B cell (primary cell): ENCODE measurements around the gene ACKR2. TPM values are rescaled to one million over a fixed set of nuclear protein-coding genes. Genes with fewer than 3 reads are reported as not detected.

ENCODE experiments used
- ATAC-seq: fragments of 200-7000 bp; cut with Tn5 transposase; one replicate; pipeline ENCODE4 v1.10.0; 2021; ENCODE audit warnings: low read depth, mild to moderate bottlenecking, moderate number of reproducible peaks, moderate library complexity
- CTCF ChIA-PET: fragments of 350-600 bp; sonication (Branson Sonifier 250); formaldehyde crosslinking; loops from one replicate; lab custom pipeline; 2021; ENCODE audit warnings: antibody characterized with exemption, inconsistent platforms; lab: Charles Lee
- POLR2A ChIA-PET: fragments of 350-600 bp; sonication (Branson Sonifier 250); formaldehyde crosslinking; loops from one replicate; lab custom pipeline; 2021; ENCODE audit warnings: antibody characterized with exemption; lab: Charles Lee
- DNase-seq: peaks from one replicate; pipeline ENCODE4 v3.0.0; 2013
- H2AFZ ChIP-seq: 2 replicates; pipeline ENCODE4 v1.6.1; 2012; ENCODE audit warnings: mild to moderate bottlenecking, low read depth, low read length; ENCODE audit not compliant: insufficient read depth, poor library complexity, severe bottlenecking
- H3K27ac ChIP-seq, 2 donors: 1 replicate in 1 of 2; 2 replicates in 1 of 2; pipeline ENCODE4 v1.5.1; 2012 to 2013; ENCODE audit warnings: low read length in 2 of 2, mild to moderate bottlenecking in 2 of 2, moderate library complexity in 1 of 2
- H3K27me3 ChIP-seq, 4 experiments: fragments of 200-600 bp in 1 of 4; sonication (generic) in 1 of 4; replicated peaks in 1 of 4; 1 replicate in 2 of 4; 2 replicates in 2 of 4; pipeline versions ENCODE4 v1.6.1 to v1.7.0; 2013 to 2016; ENCODE audit warnings: low read length in 3 of 4, mild to moderate bottlenecking in 2 of 4, mixed read lengths in 1 of 4, moderate library complexity in 1 of 4; ENCODE audit not compliant: insufficient read depth in 4 of 4, control insufficient read depth in 3 of 4; ENCODE audit errors: control extremely low read depth in 1 of 4
- H3K36me3 ChIP-seq, 2 experiments: replicated peaks in 1 of 2; 1 replicate in 1 of 2; 2 replicates in 1 of 2; pipeline versions ENCODE4 v1.6.1 to v1.7.1; 2013; ENCODE audit warnings: low read length in 1 of 2; ENCODE audit not compliant: insufficient read depth in 2 of 2, control insufficient read depth in 1 of 2; ENCODE audit errors: control extremely low read depth in 1 of 2, extremely low read depth in 1 of 2
- H3K4me1 ChIP-seq, 2 donors: fragments of 200-600 bp in 1 of 2; sonication (generic) in 1 of 2; 1 replicate in 1 of 2; 2 replicates in 1 of 2; pipeline versions ENCODE4 v1.5.1 to v1.6.1; 2013 to 2017; ENCODE audit warnings: low read length in 2 of 2; ENCODE audit not compliant: control insufficient read depth in 2 of 2, insufficient read depth in 2 of 2
- H3K4me2 ChIP-seq: replicated peaks from 2 replicates; pipeline ENCODE3; 2012; ENCODE audit warnings: mild to moderate bottlenecking, low read depth, low read length; ENCODE audit not compliant: poor library complexity, severe bottlenecking
- H3K4me3 ChIP-seq, 5 experiments: fragments of 200-600 bp in 1 of 5; sonication (generic) in 1 of 5; 1 replicate in 3 of 5; 2 replicates in 2 of 5; pipeline versions ENCODE4 v1.5.1 to v1.7.0; 2011 to 2016; ENCODE audit warnings: low read length in 4 of 5, mild to moderate bottlenecking in 4 of 5, low read depth in 2 of 5, control low read depth in 1 of 5, moderate library complexity in 1 of 5; ENCODE audit not compliant: insufficient read depth in 1 of 5; ENCODE audit errors: control extremely low read depth in 1 of 5, extremely low read depth in 1 of 5
- H3K79me2 ChIP-seq: fragments of 200-600 bp; sonication (generic); one replicate; pipeline ENCODE4 v1.6.0; 2016; ENCODE audit warnings: low read length; ENCODE audit not compliant: control insufficient read depth, insufficient read depth
- H3K9ac ChIP-seq: fragments of 200-600 bp; sonication (generic); 2 replicates; pipeline ENCODE4 v1.6.1; 2017; ENCODE audit warnings: mild to moderate bottlenecking, low read length, moderate library complexity
- H3K9me3 ChIP-seq, 3 donors: one replicate each; pipeline versions ENCODE4 v1.6.1 to v1.7.1; 2013; ENCODE audit warnings: low read length in 2 of 3; ENCODE audit not compliant: control insufficient read depth in 2 of 3, insufficient read depth in 1 of 3; ENCODE audit errors: control extremely low read depth in 1 of 3
- H4K20me1 ChIP-seq: 2 replicates; pipeline ENCODE4 v1.6.0; 2012; ENCODE audit warnings: mild to moderate bottlenecking, low read length; ENCODE audit not compliant: insufficient read depth, control insufficient read depth, poor library complexity, severe bottlenecking
- H3K27ac Mint-ChIP-seq: one replicate; pipeline ENCODE4 v1.8.0; 2021; ENCODE audit warnings: mixed read lengths
- H3K27me3 Mint-ChIP-seq: one replicate; pipeline ENCODE4 v1.8.0; 2021; ENCODE audit warnings: mixed read lengths
- H3K4me1 Mint-ChIP-seq: one replicate; pipeline ENCODE4 v1.8.0; 2021; ENCODE audit warnings: mixed read lengths
- H3K4me3 Mint-ChIP-seq: one replicate; pipeline ENCODE4 v1.8.0; 2021; ENCODE audit warnings: mixed read lengths
- H3K9me3 Mint-ChIP-seq: one replicate; pipeline ENCODE4 v1.8.0; 2022; ENCODE audit warnings: mixed read lengths; ENCODE audit not compliant: insufficient read depth
- EZH2 ChIP-seq: IDR thresholded peaks from 2 replicates; pipeline ENCODE4 v1.6.1; 2012; ENCODE audit warnings: borderline replicate concordance, low read depth, mild to moderate bottlenecking, moderate library complexity, low read length; ENCODE audit not compliant: insufficient read depth, poor library complexity, severe bottlenecking
- WGBS: methylation state at CpG from one replicate; pipeline ENCODE4 v1.1.5; 2013; ENCODE audit warnings: missing lambda C conversion rate; ENCODE audit not compliant: insufficient coverage; 5-methylcytosine and 5-hydroxymethylcytosine counted together
- intact Hi-C: fragments of 100-400 bp; cut with micrococcal nuclease; formaldehyde crosslinking; loops from one replicate; pipeline ENCODE4 v1.10.0; 2022
- polyA plus RNA-seq: library from polyadenylated mRNA; depleted of rRNA; stranded (reverse); fragments of >200 nt; gene quantifications from 2 replicates; pipeline ENCODE4 v1.2.3, GENCODE V29; 2012
- total RNA-seq, 2 donors: library from RNA; stranded (reverse); fragments of 120-200 nt in 1 of 2; gene quantifications; 1 replicate in 1 of 2; 2 replicates in 1 of 2; pipeline versions ENCODE4 v1.2.3 to v1.2.4, GENCODE V29; 2013 to 2022
- TF ChIP-seq, protein P1 (sequence below): fragments of 200-600 bp; IDR thresholded peaks from one replicate; pipeline ENCODE4 v1.8.0; 2022; ENCODE audit warnings: antibody characterized with exemption, mild to moderate bottlenecking

ACKR2 gene
- total and polyA plus RNA-seq, 2 donors (not counting 1 experiment from before 2014, with no cell fraction given), result 0.31 to 1.7 TPM

DNA sequence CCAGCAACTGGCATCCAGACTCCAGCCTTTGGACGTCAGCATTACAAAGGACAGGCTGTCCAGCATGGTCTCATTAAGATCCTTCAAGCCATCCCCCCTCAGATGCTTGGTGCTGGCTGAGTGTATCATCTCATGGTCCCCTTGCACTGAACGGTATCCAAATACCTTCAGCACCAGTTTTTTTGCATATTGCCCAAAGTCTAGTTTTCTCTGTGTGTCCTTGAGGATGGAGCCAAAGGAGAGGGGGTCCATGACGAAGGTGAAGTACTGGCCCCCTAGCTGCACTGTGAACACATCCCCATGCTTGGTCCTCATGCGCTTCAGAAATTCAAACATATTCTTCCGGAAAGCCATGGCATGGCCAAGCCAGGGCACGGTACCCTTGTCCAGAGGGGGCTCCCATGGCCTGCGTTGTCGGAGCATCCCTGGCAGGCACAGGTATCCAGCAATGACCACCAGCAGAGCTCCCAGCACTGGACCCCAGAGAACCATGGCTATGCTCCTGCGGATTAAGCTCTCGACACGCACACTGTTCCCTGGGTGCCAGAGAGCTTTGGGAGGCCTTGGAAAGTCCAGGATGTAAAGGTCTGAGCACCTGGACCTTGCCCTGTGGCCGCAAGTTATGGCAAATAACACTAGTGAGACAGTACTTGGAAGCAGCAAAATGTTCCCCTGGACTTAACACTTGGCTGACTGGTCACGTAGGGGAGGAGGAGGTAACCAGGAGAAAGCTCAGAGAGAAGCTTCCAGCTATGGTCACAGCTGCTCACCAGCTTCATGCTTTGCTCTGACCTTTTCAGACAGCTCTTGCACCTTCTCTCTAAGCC, 66.3 kb downstream of the ACKR2 start, which contains the start of gene CYP8B1:
TSS of gene CYP8B1 (minus strand) at position 555 of the 827 bp plus-strand sequence. CDS start at position 492, 63 bp downstream.
- Mint-ChIP-seq H3K9me3 (no peaks in the 10 kb centered on the region), H3K4me1 (no peaks in the 10 kb centered on the region), H3K4me3 (no peak within 1 kb of the TSS), H3K27me3 (peaks cover 7% of the 10 kb centered on the region), H3K27ac (no peak within 1 kb of the TSS)
- Histone ChIP-seq H2AFZ (no peak within 1 kb of the TSS), H3K4me3 (no peak within 1 kb of the TSS), H3K36me3 (no peaks in the 10 kb centered on the region), H3K79me2 (no peaks in the 10 kb centered on the region), H3K4me2 (no peak within 1 kb of the TSS), H3K9ac (no peak within 1 kb of the TSS), H4K20me1 (no peaks in the 10 kb centered on the region), H3K27me3 (no peaks in the 10 kb centered on the region), H3K4me1 (peaks cover 3 to 4% of the 10 kb centered on the region in 2 donors), H3K9me3 (no peaks in the 10 kb centered on the region), H3K27ac (no peak within 1 kb of the TSS)
- POLR2A ChIA-PET, result no interaction called here
- intact Hi-C loops, result no loop called here
- 90% methylated on average over 13 of the region's 13 CpGs for WGBS
- CTCF ChIA-PET, result interaction anchor here (1.1 to 1.3 kb wide), 3 partner anchors 36 to 44 kb away, joined by 3 to 5 read pairs (median 5); no protein-coding TSS in a partner anchor
- DNase-seq (no peak), ATAC-seq (no peak)
- TF ChIP-seq, protein P1, sequence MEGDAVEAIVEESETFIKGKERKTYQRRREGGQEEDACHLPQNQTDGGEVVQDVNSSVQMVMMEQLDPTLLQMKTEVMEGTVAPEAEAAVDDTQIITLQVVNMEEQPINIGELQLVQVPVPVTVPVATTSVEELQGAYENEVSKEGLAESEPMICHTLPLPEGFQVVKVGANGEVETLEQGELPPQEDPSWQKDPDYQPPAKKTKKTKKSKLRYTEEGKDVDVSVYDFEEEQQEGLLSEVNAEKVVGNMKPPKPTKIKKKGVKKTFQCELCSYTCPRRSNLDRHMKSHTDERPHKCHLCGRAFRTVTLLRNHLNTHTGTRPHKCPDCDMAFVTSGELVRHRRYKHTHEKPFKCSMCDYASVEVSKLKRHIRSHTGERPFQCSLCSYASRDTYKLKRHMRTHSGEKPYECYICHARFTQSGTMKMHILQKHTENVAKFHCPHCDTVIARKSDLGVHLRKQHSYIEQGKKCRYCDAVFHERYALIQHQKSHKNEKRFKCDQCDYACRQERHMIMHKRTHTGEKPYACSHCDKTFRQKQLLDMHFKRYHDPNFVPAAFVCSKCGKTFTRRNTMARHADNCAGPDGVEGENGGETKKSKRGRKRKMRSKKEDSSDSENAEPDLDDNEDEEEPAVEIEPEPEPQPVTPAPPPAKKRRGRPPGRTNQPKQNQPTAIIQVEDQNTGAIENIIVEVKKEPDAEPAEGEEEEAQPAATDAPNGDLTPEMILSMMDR, result no peak
- TF ChIP-seq EZH2, result no peak

DNA sequence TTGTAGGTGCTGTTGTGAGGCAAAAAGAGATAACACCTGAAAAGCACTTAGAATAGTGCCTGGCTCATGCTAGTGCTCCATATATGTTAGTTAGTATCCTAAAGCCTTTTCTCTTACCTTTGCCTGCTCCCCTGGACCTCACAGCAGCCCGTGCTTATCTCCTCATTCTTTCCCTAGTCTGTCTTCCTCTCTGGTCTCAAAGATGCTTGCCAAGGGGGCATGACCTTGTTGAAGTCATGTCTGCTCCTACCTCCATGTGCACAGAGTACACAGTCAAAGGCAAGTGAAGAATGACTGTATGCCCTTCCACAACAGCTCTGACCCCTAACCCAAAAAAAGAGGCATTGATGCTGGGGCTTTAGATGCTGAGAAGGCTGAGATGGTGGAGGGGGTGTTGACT, 67.2 kb downstream of the ACKR2 start:
- intact Hi-C loops, result no loop called here
- Histone ChIP-seq H3K4me3 (no peak overlapping the region), H3K9ac (no peak overlapping the region), H3K27me3 (no peaks in the 10 kb centered on the region), H2AFZ (no peak overlapping the region), H3K27ac (no peak overlapping the region), H3K36me3 (no peaks in the 10 kb centered on the region), H3K4me1 (peaks cover 8 to 10% of the 10 kb centered on the region in 2 donors), H3K4me2 (no peak overlapping the region), H3K9me3 (no peaks in the 10 kb centered on the region), H3K79me2 (no peaks in the 10 kb centered on the region), H4K20me1 (no peaks in the 10 kb centered on the region)
- WGBS, result 80% methylated on average over 1 of the region's 1 CpG
- no peak for TF ChIP-seq EZH2
- TF ChIP-seq, protein P1, result no peak
- Mint-ChIP-seq H3K27me3 (peaks cover 7% of the 10 kb centered on the region), H3K4me1 (peaks cover 5% of the 10 kb centered on the region), H3K4me3 (no peak overlapping the region), H3K27ac (no peak overlapping the region), H3K9me3 (no peaks in the 10 kb centered on the region)
- CTCF ChIA-PET, result interaction anchor here (1.2 kb wide), 1 partner anchor 45 kb away, joined by 5 read pairs; no protein-coding TSS in a partner anchor
- no peak for ATAC-seq
- POLR2A ChIA-PET, result no interaction called here
- no peak for DNase-seq
